Kidney (tissue), 14 donors: ENCODE results near the gene BBOX1. TPM values are rescaled to one million over a fixed set of nuclear protein-coding genes. Genes with fewer than 3 reads are reported as not detected.

ENCODE experiments used
- DNase-seq, 5 donors: peaks; one replicate each; pipeline ENCODE4 v3.0.0-alpha.2; 2013 to 2020
- FAIRE-seq: peaks from 2 replicates; lab custom pipeline; 2012; peaks lifted over from hg19 to GRCh38; lab: Jason Lieb, UNC
- H3K27ac ChIP-seq, 2 donors: one replicate each; pipeline ENCODE4 v1.7.0; 2013; ENCODE audit warnings: low read depth in 2 of 2, low read length in 2 of 2, inconsistent platforms in 1 of 2
- H3K27me3 ChIP-seq: one replicate; pipeline ENCODE4 v1.7.1; 2013; ENCODE audit warnings: low read length, inconsistent platforms; ENCODE audit not compliant: control insufficient read depth, insufficient read depth
- H3K36me3 ChIP-seq, 3 donors: one replicate each; pipeline versions ENCODE4 v1.7.0 to v1.7.1; 2013; ENCODE audit warnings: low read length in 3 of 3, control low read depth in 1 of 3, inconsistent platforms in 1 of 3; ENCODE audit not compliant: insufficient read depth in 3 of 3, control insufficient read depth in 2 of 3
- H3K4me1 ChIP-seq, 3 donors: one replicate each; pipeline versions ENCODE4 v1.7.0 to v1.7.1; 2013; ENCODE audit warnings: low read length in 3 of 3, inconsistent platforms in 1 of 3, low read depth in 1 of 3; ENCODE audit not compliant: control insufficient read depth in 2 of 3, insufficient read depth in 2 of 3
- H3K4me3 ChIP-seq, 3 donors: one replicate each; pipeline versions ENCODE4 v1.7.0 to v1.8.1; 2013; ENCODE audit warnings: low read length in 3 of 3, control low read depth in 1 of 3, inconsistent platforms in 1 of 3
- H3K9ac ChIP-seq, 3 donors: one replicate each; pipeline versions ENCODE4 v1.7.0 to v1.7.1; 2013; ENCODE audit warnings: low read length in 3 of 3, control low read depth in 1 of 3, inconsistent platforms in 1 of 3
- H3K9me3 ChIP-seq, 3 donors: one replicate each; pipeline versions ENCODE4 v1.7.0 to v1.7.1; 2013; ENCODE audit warnings: low read length in 3 of 3, control low read depth in 1 of 3, inconsistent platforms in 1 of 3; ENCODE audit not compliant: control insufficient read depth in 2 of 3, insufficient read depth in 1 of 3
- intact Hi-C: fragments of 100-400 bp; cut with DNase I; formaldehyde crosslinking; loops from one replicate; pipeline ENCODE4 v1.11.1; 2022
- polyA plus RNA-seq: library from polyadenylated mRNA; stranded (reverse); fragments of 350-450 nt; fragmentation: Illumina TruSeq; extraction: RNeasy Lipid Tissue Mini Kit (QIAGEN cat#74804); gene quantifications from one replicate; pipeline ENCODE4 v1.2.3, GENCODE V29; 2014; ENCODE audit warnings: low read depth, low replicate concordance; ENCODE audit not compliant: insufficient read depth
- total RNA-seq: library from RNA; stranded (reverse); fragmentation: NEBNext Ultra II Directional; extraction: Animal tissue kit (Norgen Biotek cat#: 25700); gene quantifications from one replicate; pipeline ENCODE4 v1.2.1, GENCODE V29; 2021
- TF ChIP-seq, protein P1 (sequence below): IDR thresholded peaks from 3 replicates; pipeline ENCODE4 v1.5.1; 2012; ENCODE audit warnings: mild to moderate bottlenecking, moderate library complexity, borderline replicate concordance; ENCODE audit not compliant: insufficient read depth; ENCODE audit errors: extremely low read depth
- donor health status: control.
- donor health status: control.
- donor health status: control.
- donor health status: control.
- donor health status: control.
- donor health status: DM: yes; HTN: yes; CAD: no.
- donor health status: Normal renal cell carcinoma (clear cell type).

Gene BBOX1
- total and polyA plus RNA-seq, 2 donors from 2014 or later: 159 to 414 TPM

DNA sequence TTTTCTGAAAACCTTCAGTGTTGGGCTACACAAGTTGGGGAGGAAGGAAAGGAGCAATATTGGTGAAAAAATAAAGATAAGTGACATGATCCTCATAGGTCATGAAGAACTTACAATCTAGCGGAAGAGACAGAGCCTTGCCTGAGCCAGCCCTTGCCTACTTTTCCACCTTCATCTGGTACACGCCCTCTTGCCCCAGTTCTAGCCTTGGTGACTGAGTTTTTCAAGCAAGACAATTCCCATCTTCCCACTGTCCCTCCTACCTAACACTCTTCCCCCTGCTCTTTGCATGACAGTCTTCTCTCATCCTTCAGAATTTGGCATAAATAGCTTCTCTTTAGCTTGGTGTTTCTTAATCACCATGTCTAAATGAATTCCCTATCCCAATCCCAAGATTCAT, 42.6 kb downstream of the BBOX1 start:
- TF ChIP-seq, protein P1, sequence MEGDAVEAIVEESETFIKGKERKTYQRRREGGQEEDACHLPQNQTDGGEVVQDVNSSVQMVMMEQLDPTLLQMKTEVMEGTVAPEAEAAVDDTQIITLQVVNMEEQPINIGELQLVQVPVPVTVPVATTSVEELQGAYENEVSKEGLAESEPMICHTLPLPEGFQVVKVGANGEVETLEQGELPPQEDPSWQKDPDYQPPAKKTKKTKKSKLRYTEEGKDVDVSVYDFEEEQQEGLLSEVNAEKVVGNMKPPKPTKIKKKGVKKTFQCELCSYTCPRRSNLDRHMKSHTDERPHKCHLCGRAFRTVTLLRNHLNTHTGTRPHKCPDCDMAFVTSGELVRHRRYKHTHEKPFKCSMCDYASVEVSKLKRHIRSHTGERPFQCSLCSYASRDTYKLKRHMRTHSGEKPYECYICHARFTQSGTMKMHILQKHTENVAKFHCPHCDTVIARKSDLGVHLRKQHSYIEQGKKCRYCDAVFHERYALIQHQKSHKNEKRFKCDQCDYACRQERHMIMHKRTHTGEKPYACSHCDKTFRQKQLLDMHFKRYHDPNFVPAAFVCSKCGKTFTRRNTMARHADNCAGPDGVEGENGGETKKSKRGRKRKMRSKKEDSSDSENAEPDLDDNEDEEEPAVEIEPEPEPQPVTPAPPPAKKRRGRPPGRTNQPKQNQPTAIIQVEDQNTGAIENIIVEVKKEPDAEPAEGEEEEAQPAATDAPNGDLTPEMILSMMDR: no peak
- no peak for FAIRE-seq
- no peak for DNase-seq
- H3K9ac ChIP-seq: no peak overlapping the region
- no peaks in the 10 kb centered on the region for H3K9me3 ChIP-seq
- H3K27me3 ChIP-seq: no peaks in the 10 kb centered on the region
- peaks cover 0 to 4% (median 0%) of the 10 kb centered on the region in 3 donors for H3K36me3 ChIP-seq
- peaks cover 0 to 28% (median 2%) of the 10 kb centered on the region in 3 donors for H3K4me1 ChIP-seq
- intact Hi-C loops: no loop called here
- H3K27ac ChIP-seq: peak overlapping the region in 1 of 2 donors; percentile 10
- no peak overlapping the region for H3K4me3 ChIP-seq

DNA sequence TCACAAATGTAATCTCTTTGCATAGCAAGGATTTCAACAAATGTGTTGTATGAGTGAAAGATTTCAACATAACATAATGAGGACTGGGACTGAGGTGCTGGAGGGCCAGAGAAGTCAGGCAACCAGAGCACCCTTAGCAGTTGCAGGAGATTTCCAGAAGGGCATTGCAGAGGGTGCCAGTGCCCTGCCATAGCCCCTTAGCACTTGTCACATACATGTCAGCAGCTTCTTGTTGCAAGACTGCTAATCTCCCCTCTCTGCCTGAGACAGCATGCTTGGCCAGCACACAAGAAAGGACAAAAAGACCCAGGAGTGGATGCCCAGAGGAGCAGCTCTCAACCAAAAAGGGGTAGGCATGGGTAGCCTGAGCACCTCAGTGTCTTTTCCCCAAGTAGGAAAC, 43.2 kb downstream of the BBOX1 start:
- FAIRE-seq (no peak), DNase-seq (no peak)
- Histone ChIP-seq H3K9me3 (no peaks in the 10 kb centered on the region), H3K36me3 (peaks cover 0 to 4% (median 0%) of the 10 kb centered on the region in 3 donors), H3K4me1 (peaks cover 0 to 32% (median 2%) of the 10 kb centered on the region in 3 donors), H3K27me3 (no peaks in the 10 kb centered on the region), H3K4me3 (no peak overlapping the region), H3K27ac (peak overlapping the region; percentile 1 to 56), H3K9ac (no peak overlapping the region)
- TF ChIP-seq, protein P1: no peak
- intact Hi-C loops: no loop called here

DNA sequence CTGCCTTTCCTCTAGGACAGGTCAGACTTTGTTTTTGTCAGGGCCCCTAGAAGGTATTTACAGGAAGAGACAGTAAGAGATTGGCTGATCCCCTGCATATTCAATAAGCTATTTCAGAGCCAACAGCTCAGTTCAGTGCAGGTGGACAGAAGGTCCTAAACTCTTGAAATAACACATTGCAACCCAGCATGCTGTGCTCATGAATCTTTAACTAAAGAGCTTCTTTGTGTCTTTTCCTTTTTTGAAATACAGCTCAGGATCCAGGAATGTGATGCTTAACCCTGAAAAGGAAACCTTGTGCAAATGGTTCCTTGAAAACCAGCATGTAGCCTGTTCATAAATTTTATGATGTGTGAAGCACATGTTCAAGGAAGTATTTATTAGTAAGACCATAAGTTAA, 43.9 kb downstream of the BBOX1 start:
- Histone ChIP-seq H3K9ac (no peak overlapping the region), H3K27me3 (no peaks in the 10 kb centered on the region), H3K36me3 (peaks cover 0 to 4% (median 0%) of the 10 kb centered on the region in 3 donors), H3K4me3 (no peak overlapping the region), H3K4me1 (peaks cover 0 to 33% (median 2%) of the 10 kb centered on the region in 3 donors), H3K27ac (no peak overlapping the region), H3K9me3 (no peaks in the 10 kb centered on the region)
- TF ChIP-seq, protein P1: no peak
- intact Hi-C loops: no loop called here
- peak in 3 of 5 donors; percentile 10 to 53 (median 48) for DNase-seq
- no peak for FAIRE-seq

DNA sequence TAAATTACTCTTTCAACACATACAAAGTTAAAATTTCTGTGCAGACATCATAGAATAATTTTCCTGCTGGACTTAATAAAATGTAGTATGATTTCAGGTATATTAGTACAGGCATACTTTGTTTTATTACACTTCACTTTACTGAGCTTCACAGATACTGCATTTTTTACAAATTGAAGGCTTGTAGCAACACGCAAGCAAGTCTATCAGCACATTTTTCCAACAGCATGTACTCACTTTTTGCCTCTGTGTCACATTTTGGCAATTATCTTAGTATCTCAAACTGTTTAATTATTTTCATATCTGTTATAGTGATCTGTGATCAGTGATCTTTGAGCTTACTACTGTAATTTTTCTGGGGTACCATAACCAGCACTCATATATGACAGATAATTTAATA, 44.5 kb downstream of the BBOX1 start:
- Histone ChIP-seq H3K27me3 (no peaks in the 10 kb centered on the region), H3K4me3 (no peak overlapping the region), H3K36me3 (peaks cover 0 to 4% (median 0%) of the 10 kb centered on the region in 3 donors), H3K27ac (peak overlapping the region in 1 of 2 donors; percentile 5), H3K9ac (no peak overlapping the region), H3K9me3 (no peaks in the 10 kb centered on the region), H3K4me1 (peaks cover 0 to 37% (median 2%) of the 10 kb centered on the region in 3 donors)
- intact Hi-C loops: no loop called here
- no peak for FAIRE-seq
- DNase-seq: no peak
- TF ChIP-seq, protein P1: no peak
